ENCODE data around the gene LAMA2. TPM values are rescaled to one million over a fixed set of nuclear protein-coding genes. Genes with fewer than 3 reads are reported as not detected.

Gene LAMA2
- polyA plus RNA-seq, 1 of the 3 experiments (the other 2 are of a cell fraction) = 0.92 TPM

DNA sequence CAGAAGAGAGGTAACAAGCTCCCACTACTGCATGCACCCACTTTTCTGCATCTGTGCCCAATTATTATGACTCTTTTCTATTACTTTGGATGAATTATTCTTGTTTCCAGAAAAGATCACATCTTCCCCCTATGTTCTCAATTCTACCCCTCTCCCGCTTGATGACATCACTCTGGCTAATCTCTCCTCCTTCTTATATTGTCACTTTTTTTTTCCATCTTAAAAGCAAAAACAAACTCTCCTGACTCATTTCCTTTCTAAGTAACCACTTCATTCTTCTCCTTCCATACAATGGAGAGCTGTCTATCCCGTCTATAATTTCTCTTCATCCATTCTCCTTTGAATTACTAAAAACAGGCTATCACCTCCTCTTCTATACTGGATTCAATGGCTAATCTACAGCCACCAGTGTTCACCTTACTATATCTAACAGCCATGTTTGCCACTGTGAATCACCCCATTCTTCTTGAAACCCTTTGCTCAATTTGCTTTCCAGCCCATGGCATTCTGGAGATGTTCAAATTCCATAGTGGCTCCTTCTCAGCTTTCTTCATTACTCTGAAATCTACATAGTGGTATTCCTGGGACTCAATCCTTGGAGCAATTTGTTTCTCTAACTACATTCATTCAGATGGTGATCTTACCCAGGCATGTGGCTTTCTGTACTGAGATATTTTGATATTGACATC lies 448.7 kb downstream of the LAMA2 start:
- H3K9me2 ChIP-seq = no peaks in the 10 kb centered on the region
- H3K79me2 ChIP-seq (ENCODE audit: insufficient read depth) = no peaks in the 10 kb centered on the region
- H3K9ac ChIP-seq = no peak overlapping the region
- H3K4me2 ChIP-seq = peak overlapping the region; percentile 8; the same call in 1 of the 2 replicates
- ChIA-PET CTCF (interaction anchor here (1.1 kb wide), 1 partner anchor 39 kb away, joined by 4 read pairs; no protein-coding TSS in a partner anchor), POLR2A (no interaction called here)
- TF ChIP-seq FOXJ3 (CRISPR knock-in tag; IDR thresholded peaks at IDR 0.05) (no peak), TCF12 (IDR thresholded peaks at IDR 0.05) (0 out of 2 replicates have a peak, but pooled peaks have one; percentile 10), GATA2 (CRISPR knock-in tag; IDR thresholded peaks at IDR 0.05) (no peak), FOXM1 (IDR thresholded peaks at IDR 0.05; ENCODE audit: low read depth) (no peak), FOSL2 (IDR thresholded peaks at IDR 0.05; ENCODE audit: borderline replicate concordance, low read depth) (0 out of 2 replicates have a peak, but pooled peaks have one; percentile 14)
- TF ChIP-seq, protein P1, sequence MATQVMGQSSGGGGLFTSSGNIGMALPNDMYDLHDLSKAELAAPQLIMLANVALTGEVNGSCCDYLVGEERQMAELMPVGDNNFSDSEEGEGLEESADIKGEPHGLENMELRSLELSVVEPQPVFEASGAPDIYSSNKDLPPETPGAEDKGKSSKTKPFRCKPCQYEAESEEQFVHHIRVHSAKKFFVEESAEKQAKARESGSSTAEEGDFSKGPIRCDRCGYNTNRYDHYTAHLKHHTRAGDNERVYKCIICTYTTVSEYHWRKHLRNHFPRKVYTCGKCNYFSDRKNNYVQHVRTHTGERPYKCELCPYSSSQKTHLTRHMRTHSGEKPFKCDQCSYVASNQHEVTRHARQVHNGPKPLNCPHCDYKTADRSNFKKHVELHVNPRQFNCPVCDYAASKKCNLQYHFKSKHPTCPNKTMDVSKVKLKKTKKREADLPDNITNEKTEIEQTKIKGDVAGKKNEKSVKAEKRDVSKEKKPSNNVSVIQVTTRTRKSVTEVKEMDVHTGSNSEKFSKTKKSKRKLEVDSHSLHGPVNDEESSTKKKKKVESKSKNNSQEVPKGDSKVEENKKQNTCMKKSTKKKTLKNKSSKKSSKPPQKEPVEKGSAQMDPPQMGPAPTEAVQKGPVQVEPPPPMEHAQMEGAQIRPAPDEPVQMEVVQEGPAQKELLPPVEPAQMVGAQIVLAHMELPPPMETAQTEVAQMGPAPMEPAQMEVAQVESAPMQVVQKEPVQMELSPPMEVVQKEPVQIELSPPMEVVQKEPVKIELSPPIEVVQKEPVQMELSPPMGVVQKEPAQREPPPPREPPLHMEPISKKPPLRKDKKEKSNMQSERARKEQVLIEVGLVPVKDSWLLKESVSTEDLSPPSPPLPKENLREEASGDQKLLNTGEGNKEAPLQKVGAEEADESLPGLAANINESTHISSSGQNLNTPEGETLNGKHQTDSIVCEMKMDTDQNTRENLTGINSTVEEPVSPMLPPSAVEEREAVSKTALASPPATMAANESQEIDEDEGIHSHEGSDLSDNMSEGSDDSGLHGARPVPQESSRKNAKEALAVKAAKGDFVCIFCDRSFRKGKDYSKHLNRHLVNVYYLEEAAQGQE (IDR thresholded peaks at IDR 0.05; ENCODE audit: low read depth, low read length) = no peak
- TF ChIP-seq, protein P2, sequence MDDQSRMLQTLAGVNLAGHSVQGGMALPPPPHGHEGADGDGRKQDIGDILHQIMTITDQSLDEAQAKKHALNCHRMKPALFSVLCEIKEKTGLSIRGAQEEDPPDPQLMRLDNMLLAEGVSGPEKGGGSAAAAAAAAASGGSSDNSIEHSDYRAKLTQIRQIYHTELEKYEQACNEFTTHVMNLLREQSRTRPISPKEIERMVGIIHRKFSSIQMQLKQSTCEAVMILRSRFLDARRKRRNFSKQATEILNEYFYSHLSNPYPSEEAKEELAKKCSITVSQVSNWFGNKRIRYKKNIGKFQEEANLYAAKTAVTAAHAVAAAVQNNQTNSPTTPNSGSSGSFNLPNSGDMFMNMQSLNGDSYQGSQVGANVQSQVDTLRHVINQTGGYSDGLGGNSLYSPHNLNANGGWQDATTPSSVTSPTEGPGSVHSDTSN (IDR thresholded peaks at IDR 0.05) = no peak
- peak overlapping the region in 1 of 2 experiments; percentile 43; a peak in 1 of 4 replicates for H3K27ac ChIP-seq (ENCODE audit: low read depth in 2 of 2, low read length in 1 of 2)
- H2AFZ ChIP-seq (ENCODE audit: low read depth) = peak overlapping the region; percentile 75; the same call in 1 of the 2 replicates
- no peak for DNase-seq
- no peaks in the 10 kb centered on the region for H3K36me3 ChIP-seq (replicated peaks in 1 of 2; ENCODE audit: control insufficient read depth in 1 of 2, insufficient read depth in 2 of 2, low read length in 1 of 2)
- H4K20me1 ChIP-seq (ENCODE audit: insufficient read depth) = no peaks in the 10 kb centered on the region
- H3K9me3 ChIP-seq = no peaks in the 10 kb centered on the region
- H3K4me3 ChIP-seq (ENCODE audit: low read depth in 2 of 2, low read length in 1 of 2) = no peak overlapping the region
- 0 out of 4 replicates have a peak, but pooled peaks cover 0 to 4% of the 10 kb centered on the region in 2 experiments for H3K4me1 ChIP-seq (ENCODE audit: control insufficient read depth in 1 of 2, insufficient read depth in 2 of 2, low read depth in 1 of 2, low read length in 1 of 2)
- H3F3A ChIP-seq (replicated peaks; ENCODE audit: insufficient read depth) = peaks cover 9% of the 10 kb centered on the region
- peaks cover 8% of the 10 kb centered on the region; the same call in 1 of the 2 replicates for H3K27me3 ChIP-seq (ENCODE audit: insufficient read depth)
- WGBS (ENCODE audit: low lambda C conversion rate) = 12% methylated on average over 2 of the region's 2 CpGs

GRCh38 chr6:129335792-129336191 lies 452.9 kb downstream of the LAMA2 start:
- DNase-seq = no peak
- peaks cover 9% of the 10 kb centered on the region for H3F3A ChIP-seq (replicated peaks; ENCODE audit: insufficient read depth)
- no peaks in the 10 kb centered on the region for H3K36me3 ChIP-seq (replicated peaks in 1 of 2; ENCODE audit: control insufficient read depth in 1 of 2, insufficient read depth in 2 of 2, low read length in 1 of 2)
- no peaks in the 10 kb centered on the region for H3K9me3 ChIP-seq
- 0 out of 4 replicates have a peak, but pooled peaks cover 0 to 4% of the 10 kb centered on the region in 2 experiments for H3K4me1 ChIP-seq (ENCODE audit: control insufficient read depth in 1 of 2, insufficient read depth in 2 of 2, low read depth in 1 of 2, low read length in 1 of 2)
- ChIA-PET POLR2A (no interaction called here), CTCF (no interaction called here)
- H3K27ac ChIP-seq (ENCODE audit: low read depth in 2 of 2, low read length in 1 of 2) = no peak overlapping the region
- H3K9me2 ChIP-seq = no peaks in the 10 kb centered on the region
- H2AFZ ChIP-seq (ENCODE audit: low read depth) = no peak overlapping the region
- H4K20me1 ChIP-seq (ENCODE audit: insufficient read depth) = no peaks in the 10 kb centered on the region
- H3K4me2 ChIP-seq = no peak overlapping the region
- H3K27me3 ChIP-seq (ENCODE audit: insufficient read depth) = no peaks in the 10 kb centered on the region
- H3K79me2 ChIP-seq (ENCODE audit: insufficient read depth) = no peaks in the 10 kb centered on the region
- no peak overlapping the region for H3K4me3 ChIP-seq (ENCODE audit: low read depth in 2 of 2, low read length in 1 of 2)
- H3K9ac ChIP-seq = no peak overlapping the region
- 25% methylated on average over 4 of the region's 4 CpGs for WGBS (ENCODE audit: low lambda C conversion rate)
- no peak for TF ChIP-seq CHD2 (IDR thresholded peaks at IDR 0.05; ENCODE audit: low read length, partially characterized antibody)
- TF ChIP-seq GABPA (IDR thresholded peaks at IDR 0.05; ENCODE audit: low read depth) = no peak
- TF ChIP-seq NRF1 (IDR thresholded peaks at IDR 0.05; ENCODE audit: low read depth, low read length) = no peak
- no peak for TF ChIP-seq NFIC (IDR thresholded peaks at IDR 0.05; ENCODE audit: borderline replicate concordance)
- TF ChIP-seq, protein P3, sequence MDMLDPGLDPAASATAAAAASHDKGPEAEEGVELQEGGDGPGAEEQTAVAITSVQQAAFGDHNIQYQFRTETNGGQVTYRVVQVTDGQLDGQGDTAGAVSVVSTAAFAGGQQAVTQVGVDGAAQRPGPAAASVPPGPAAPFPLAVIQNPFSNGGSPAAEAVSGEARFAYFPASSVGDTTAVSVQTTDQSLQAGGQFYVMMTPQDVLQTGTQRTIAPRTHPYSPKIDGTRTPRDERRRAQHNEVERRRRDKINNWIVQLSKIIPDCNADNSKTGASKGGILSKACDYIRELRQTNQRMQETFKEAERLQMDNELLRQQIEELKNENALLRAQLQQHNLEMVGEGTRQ (IDR thresholded peaks at IDR 0.05; ENCODE audit: borderline replicate concordance, low read depth, low read length) = no peak
- no peak for TF ChIP-seq RFX5 (IDR thresholded peaks at IDR 0.05; ENCODE audit: low read length)
- no peak for TF ChIP-seq POLR2AphosphoS5 (IDR thresholded peaks at IDR 0.05; ENCODE audit: low read depth, low read length)
- no peak for TF ChIP-seq MEF2A (IDR thresholded peaks at IDR 0.05; ENCODE audit: borderline replicate concordance, low read depth)
- TF ChIP-seq, protein P4, sequence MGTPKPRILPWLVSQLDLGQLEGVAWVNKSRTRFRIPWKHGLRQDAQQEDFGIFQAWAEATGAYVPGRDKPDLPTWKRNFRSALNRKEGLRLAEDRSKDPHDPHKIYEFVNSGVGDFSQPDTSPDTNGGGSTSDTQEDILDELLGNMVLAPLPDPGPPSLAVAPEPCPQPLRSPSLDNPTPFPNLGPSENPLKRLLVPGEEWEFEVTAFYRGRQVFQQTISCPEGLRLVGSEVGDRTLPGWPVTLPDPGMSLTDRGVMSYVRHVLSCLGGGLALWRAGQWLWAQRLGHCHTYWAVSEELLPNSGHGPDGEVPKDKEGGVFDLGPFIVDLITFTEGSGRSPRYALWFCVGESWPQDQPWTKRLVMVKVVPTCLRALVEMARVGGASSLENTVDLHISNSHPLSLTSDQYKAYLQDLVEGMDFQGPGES (IDR thresholded peaks at IDR 0.05; ENCODE audit: low read depth, low read length) = no peak
- TF ChIP-seq, protein P1 (IDR thresholded peaks at IDR 0.05; ENCODE audit: low read depth, low read length) = no peak
- TF ChIP-seq TCF12 (IDR thresholded peaks at IDR 0.05) = no peak

Data from SK-N-SH (cell line).